CD4-positive, alpha-beta T cell treated with Interleukin-21 for 1 hour (primary cell): ENCODE results near the gene PRR15.
"Not testable (repeated sequence)": the region's sequence is repeated elsewhere in the genome, so short reads cannot be mapped to it uniquely, and the experiment has no call there.

Source experiments
- DNase-seq: peaks from one replicate; pipeline ENCODE4 v3.0.0-alpha.2; 2020

Gene PRR15

GRCh38 chr7:29563590-29564495 is at the start of gene PRR15:
PRR15 (plus strand) TSS chr7:29563835; CDS start chr7:29566330, 2,495 bp downstream.
- no peak for DNase-seq

- no peak for DNase-seq
These were observed 47.1 kb upstream of the PRR15 start for GRCh38 chr7:29516491-29516890.

- no peak for DNase-seq
These were observed 45.0 kb upstream of the PRR15 start for GRCh38 chr7:29518616-29519015.

GRCh38 chr7:29523728-29524127 is 39.9 kb upstream of the PRR15 start:
- no peak for DNase-seq

GRCh38 chr7:29527505-29528108 is 36.0 kb upstream of the PRR15 start:
- DNase-seq = no peak

- DNase-seq = not testable (repeated sequence)
These were observed 35.1 kb upstream of the PRR15 start for GRCh38 chr7:29528526-29528925.

- no peak for DNase-seq
These were observed 25.2 kb upstream of the PRR15 start for GRCh38 chr7:29538389-29538788.

- DNase-seq = no peak
These were observed 24.2 kb upstream of the PRR15 start for GRCh38 chr7:29539471-29539870.

GRCh38 chr7:29547421-29547820 is 16.2 kb upstream of the PRR15 start:
- no peak for DNase-seq

GRCh38 chr7:29548823-29549222 is 14.8 kb upstream of the PRR15 start:
- no peak for DNase-seq

GRCh38 chr7:29552392-29552791 is 11.2 kb upstream of the PRR15 start:
- no peak for DNase-seq

GRCh38 chr7:29555061-29555460 is 8.6 kb upstream of the PRR15 start:
- no peak for DNase-seq

GRCh38 chr7:29556405-29557195 is 7.0 kb upstream of the PRR15 start:
- DNase-seq = no peak

- no peak for DNase-seq
These were observed 5.7 kb upstream of the PRR15 start for GRCh38 chr7:29557954-29558353.

- no peak for DNase-seq
These were observed 2.4 kb upstream of the PRR15 start for GRCh38 chr7:29561271-29561670.

- no peak for DNase-seq
These were observed 1.3 kb upstream of the PRR15 start for GRCh38 chr7:29562307-29562706.

- no peak for DNase-seq
These were observed 1.0 kb downstream of the PRR15 start for GRCh38 chr7:29564496-29565223.

- no peak for DNase-seq
These were observed 1.6 kb downstream of the PRR15 start for GRCh38 chr7:29565224-29565630.

- no peak for DNase-seq
These were observed 2.0 kb downstream of the PRR15 start for GRCh38 chr7:29565634-29565981.

GRCh38 chr7:29565982-29566746 is 2.5 kb downstream of the PRR15 start:
- no peak for DNase-seq

- DNase-seq = no peak
These were observed 3.5 kb downstream of the PRR15 start for GRCh38 chr7:29567174-29567573.

GRCh38 chr7:29569648-29570047 is 6.0 kb downstream of the PRR15 start:
- no peak for DNase-seq
